WERI-Rb-1 (cell line): ENCODE data around the gene PTGES2.

Experiments
- DNase-seq: peaks from one replicate; pipeline ENCODE4 v3.0.0-alpha.2; 2020
- H3K27ac ChIP-seq: fragments of 250-450 bp; sonication (Bioruptor Pico); 2 replicates; pipeline ENCODE4 v1.5.1; 2020; ENCODE audit warnings: mild to moderate bottlenecking, moderate library complexity
- H3K27me3 ChIP-seq: fragments of 250-450 bp; sonication (Bioruptor Pico); 2 replicates; pipeline ENCODE4 v1.5.1; 2021; ENCODE audit warnings: mild to moderate bottlenecking, low read depth, moderate library complexity; ENCODE audit not compliant: insufficient read depth, severe bottlenecking
- H3K36me3 ChIP-seq: fragments of 250-450 bp; sonication (Bioruptor Pico); 2 replicates; pipeline ENCODE4 v1.5.1; 2020; ENCODE audit warnings: mild to moderate bottlenecking, moderate library complexity
- H3K4me3 ChIP-seq: 2 replicates; pipeline ENCODE4 v1.5.1; 2011; ENCODE audit warnings: low read depth, mild to moderate bottlenecking, control low read depth, low read length
- H3K9me3 ChIP-seq: fragments of 250-450 bp; sonication (Bioruptor Pico); 2 replicates; pipeline ENCODE4 v1.5.1; 2021; ENCODE audit warnings: mild to moderate bottlenecking, moderate library complexity; ENCODE audit not compliant: severe bottlenecking
- CTCF ChIP-seq: IDR thresholded peaks from 2 replicates; pipeline ENCODE4 v1.5.1; 2011; ENCODE audit warnings: low read depth, mild to moderate bottlenecking, control low read depth, inconsistent platforms, low read length

PTGES2 gene

GRCh38 chr9:128096616-128097536 lies 30.7 kb downstream of the PTGES2 start:
- no peaks in the 10 kb centered on the region for H3K27me3 ChIP-seq
- peak; percentile 77 for DNase-seq
- peak overlapping the region; percentile 66 for H3K27ac ChIP-seq
- H3K4me3 ChIP-seq: no peak overlapping the region
- no peak for TF ChIP-seq CTCF
- peaks cover 27% of the 10 kb centered on the region for H3K36me3 ChIP-seq
- H3K9me3 ChIP-seq: no peaks in the 10 kb centered on the region

- Histone ChIP-seq H3K4me3 (no peak overlapping the region), H3K27ac (peak overlapping the region; percentile 50), H3K27me3 (no peaks in the 10 kb centered on the region), H3K9me3 (no peaks in the 10 kb centered on the region), H3K36me3 (peaks cover 13% of the 10 kb centered on the region)
- peak; percentile 65 for DNase-seq
- no peak for TF ChIP-seq CTCF
Measured at GRCh38 chr9:128094950-128095544, 32.5 kb downstream of the PTGES2 start.

GRCh38 chr9:128094166-128094949 lies 33.2 kb downstream of the PTGES2 start:
- no peak for TF ChIP-seq CTCF
- peak overlapping the region; percentile 50 for H3K27ac ChIP-seq
- H3K4me3 ChIP-seq: no peak overlapping the region
- H3K9me3 ChIP-seq: no peaks in the 10 kb centered on the region
- H3K27me3 ChIP-seq: no peaks in the 10 kb centered on the region
- peaks cover 9% of the 10 kb centered on the region for H3K36me3 ChIP-seq
- peak; percentile 73 for DNase-seq

GRCh38 chr9:128093011-128093410 lies 34.5 kb downstream of the PTGES2 start:
- H3K4me3 ChIP-seq: no peak overlapping the region
- DNase-seq: no peak
- no peaks in the 10 kb centered on the region for H3K27me3 ChIP-seq
- no peaks in the 10 kb centered on the region for H3K9me3 ChIP-seq
- no peak overlapping the region for H3K27ac ChIP-seq
- peaks cover 12% of the 10 kb centered on the region for H3K36me3 ChIP-seq
- TF ChIP-seq CTCF: no peak

GRCh38 chr9:128092199-128092977 lies 35.1 kb downstream of the PTGES2 start:
- Histone ChIP-seq H3K9me3 (no peaks in the 10 kb centered on the region), H3K27ac (no peak overlapping the region)

More at GRCh38 chr9:128092199-128092977, 35.1 kb downstream of the PTGES2 start:
- H3K27me3 ChIP-seq: no peaks in the 10 kb centered on the region
- no peak overlapping the region for H3K4me3 ChIP-seq
- H3K36me3 ChIP-seq: peaks cover 15% of the 10 kb centered on the region
- no peak for DNase-seq
- no peak for TF ChIP-seq CTCF
